Fibroblast of lung (primary cell): Measurements from ENCODE around the gene IRGM. TPM values are rescaled to one million over a fixed set of nuclear protein-coding genes. Genes with fewer than 3 reads are reported as not detected.

Source experiments
- DNase-seq, 2 donors: peaks; one replicate each; pipeline versions ENCODE4 v3.0.0 to v3.0.0-alpha.2; 2010; ENCODE audit warnings: low read depth in 2 of 2
- H2AFZ ChIP-seq: 2 replicates; pipeline ENCODE4 v1.5.1; 2012; ENCODE audit warnings: low read length, control low read depth, inconsistent platforms
- H3K27ac ChIP-seq: 2 replicates; pipeline ENCODE4 v1.5.1; 2011; ENCODE audit warnings: low read length, control low read depth; ENCODE audit not compliant: insufficient read depth
- H3K27me3 ChIP-seq: 2 replicates; pipeline ENCODE4 v1.5.1; 2011; ENCODE audit warnings: mild to moderate bottlenecking, low read length; ENCODE audit not compliant: control insufficient read depth, insufficient read depth
- H3K36me3 ChIP-seq: 2 replicates; pipeline ENCODE4 v1.5.1; 2011; ENCODE audit warnings: low read length; ENCODE audit not compliant: control insufficient read depth, insufficient read depth
- H3K4me1 ChIP-seq: 2 replicates; pipeline ENCODE4 v1.5.1; 2011; ENCODE audit warnings: low read length; ENCODE audit not compliant: control insufficient read depth, insufficient read depth; ENCODE audit errors: extremely low read depth
- H3K4me2 ChIP-seq: 2 replicates; pipeline ENCODE4 v1.5.1; 2011; ENCODE audit warnings: low read length, control low read depth; ENCODE audit not compliant: insufficient read depth; ENCODE audit errors: extremely low read depth
- H3K4me3 ChIP-seq, 4 experiments: fragments of 200-600 bp in 1 of 4; sonication (generic) in 1 of 4; replicated peaks in 1 of 4; 2 replicates each; pipeline ENCODE4 v1.5.1; 2011 to 2016; ENCODE audit warnings: low read length in 4 of 4, low read depth in 3 of 4, mild to moderate bottlenecking in 3 of 4, control low read depth in 2 of 4, inconsistent platforms in 1 of 4, mixed read lengths in 1 of 4; ENCODE audit not compliant: insufficient read depth in 1 of 4; ENCODE audit errors: control extremely low read depth in 1 of 4
- H3K79me2 ChIP-seq: 2 replicates; pipeline ENCODE4 v1.5.1; 2012; ENCODE audit warnings: mild to moderate bottlenecking, low read length, inconsistent platforms; ENCODE audit not compliant: control insufficient read depth, insufficient read depth
- H3K9ac ChIP-seq: 2 replicates; pipeline ENCODE4 v1.5.1; 2011; ENCODE audit warnings: mild to moderate bottlenecking, low read length, control low read depth; ENCODE audit not compliant: insufficient read depth
- H3K9me3 ChIP-seq: 2 replicates; pipeline ENCODE4 v1.5.1; 2012; ENCODE audit warnings: low read depth, low read length; ENCODE audit not compliant: control insufficient read depth, insufficient read depth
- H4K20me1 ChIP-seq: 2 replicates; pipeline ENCODE4 v1.5.1; 2011; ENCODE audit warnings: low read length; ENCODE audit not compliant: control insufficient read depth, insufficient read depth; ENCODE audit errors: extremely low read depth
- EZH2 ChIP-seq: IDR thresholded peaks from 2 replicates; pipeline ENCODE4 v1.5.1; 2012; ENCODE audit warnings: low read length, control low read depth, mild to moderate bottlenecking; ENCODE audit errors: missing control alignments
- polyA plus RNA-seq, 2 donors: library from polyadenylated mRNA; depleted of rRNA in 1 of 2; stranded (reverse) in 1 of 2; unstranded in 1 of 2; fragments of >200 nt; gene quantifications; 2 replicates each; pipeline ENCODE4 v1.2.1, GENCODE V29; 2011 to 2012; ENCODE audit warnings: missing spikeins in 1 of 2
- total RNA-seq: library from RNA; depleted of rRNA; stranded (reverse); fragments of >200 nt; gene quantifications from 2 replicates; pipeline ENCODE4 v1.2.1, GENCODE V29; 2014
- TF ChIP-seq, protein P1 (sequence below), 2 donors: IDR thresholded peaks in 1 of 2; conservative IDR thresholded peaks in 1 of 2; 1 replicate in 1 of 2; 2 replicates in 1 of 2; pipeline ENCODE4 v1.5.1; 2011 to 2012; ENCODE audit warnings: low read length in 2 of 2, control low read depth in 1 of 2, inconsistent platforms in 1 of 2, low read depth in 1 of 2, mild to moderate bottlenecking in 1 of 2

Gene IRGM
- total and polyA plus RNA-seq, 2 donors (not counting 1 experiment from before 2014, with no cell fraction given) = 0.17 TPM

DNA sequence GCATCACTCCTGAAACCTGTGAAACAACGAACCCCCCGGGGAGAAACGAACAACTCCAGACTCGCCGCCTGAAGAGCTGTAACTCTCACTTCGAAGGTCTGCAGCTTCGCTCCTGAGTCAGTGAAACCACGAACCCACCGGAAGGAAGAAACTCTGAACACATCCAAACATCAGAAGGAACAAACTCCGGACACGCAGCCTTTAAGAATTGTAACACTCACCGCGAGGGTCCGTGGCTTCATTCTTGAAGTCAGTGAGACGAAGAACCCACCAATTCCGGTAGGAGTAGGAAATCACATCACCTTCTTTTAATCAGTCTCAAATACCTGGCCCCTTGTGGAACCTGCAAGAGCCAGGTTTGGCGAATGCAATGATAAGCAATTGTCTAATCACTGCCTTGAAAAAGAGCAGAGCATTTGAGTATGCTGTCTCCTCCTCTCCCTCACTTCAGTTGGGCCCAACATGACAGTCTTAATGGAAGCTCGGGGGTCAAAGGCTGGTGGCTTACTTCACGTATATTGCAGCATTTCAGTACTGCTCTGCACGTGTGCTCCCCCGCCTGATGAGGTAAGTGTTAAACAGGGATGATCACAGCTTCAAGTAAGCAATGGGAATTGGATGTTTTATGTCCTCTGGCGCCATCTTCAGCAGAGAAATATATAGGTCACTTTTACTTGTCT, 473 bp downstream of the IRGM start:
- Histone ChIP-seq H3K9ac (no peak overlapping the region), H3K36me3 (no peaks in the 10 kb centered on the region), H3K79me2 (no peaks in the 10 kb centered on the region), H3K4me2 (no peak overlapping the region), H3K27me3 (no peaks in the 10 kb centered on the region), H3K4me1 (no peaks in the 10 kb centered on the region), H3K9me3 (no peaks in the 10 kb centered on the region), H3K27ac (no peak overlapping the region), H3K4me3 (no peak overlapping the region), H2AFZ (no peak overlapping the region), H4K20me1 (no peaks in the 10 kb centered on the region)
- peak; percentile 86 to 94 for DNase-seq
- TF ChIP-seq EZH2 = no peak
- TF ChIP-seq, protein P1, sequence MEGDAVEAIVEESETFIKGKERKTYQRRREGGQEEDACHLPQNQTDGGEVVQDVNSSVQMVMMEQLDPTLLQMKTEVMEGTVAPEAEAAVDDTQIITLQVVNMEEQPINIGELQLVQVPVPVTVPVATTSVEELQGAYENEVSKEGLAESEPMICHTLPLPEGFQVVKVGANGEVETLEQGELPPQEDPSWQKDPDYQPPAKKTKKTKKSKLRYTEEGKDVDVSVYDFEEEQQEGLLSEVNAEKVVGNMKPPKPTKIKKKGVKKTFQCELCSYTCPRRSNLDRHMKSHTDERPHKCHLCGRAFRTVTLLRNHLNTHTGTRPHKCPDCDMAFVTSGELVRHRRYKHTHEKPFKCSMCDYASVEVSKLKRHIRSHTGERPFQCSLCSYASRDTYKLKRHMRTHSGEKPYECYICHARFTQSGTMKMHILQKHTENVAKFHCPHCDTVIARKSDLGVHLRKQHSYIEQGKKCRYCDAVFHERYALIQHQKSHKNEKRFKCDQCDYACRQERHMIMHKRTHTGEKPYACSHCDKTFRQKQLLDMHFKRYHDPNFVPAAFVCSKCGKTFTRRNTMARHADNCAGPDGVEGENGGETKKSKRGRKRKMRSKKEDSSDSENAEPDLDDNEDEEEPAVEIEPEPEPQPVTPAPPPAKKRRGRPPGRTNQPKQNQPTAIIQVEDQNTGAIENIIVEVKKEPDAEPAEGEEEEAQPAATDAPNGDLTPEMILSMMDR (conservative IDR thresholded peaks at IDR 0.05 in 1 of 2, IDR thresholded peaks at IDR 0.05 in 1 of 2; ENCODE audit: low read depth in 1 of 2, low read length in 2 of 2) = peak; percentile 56 to 67

DNA sequence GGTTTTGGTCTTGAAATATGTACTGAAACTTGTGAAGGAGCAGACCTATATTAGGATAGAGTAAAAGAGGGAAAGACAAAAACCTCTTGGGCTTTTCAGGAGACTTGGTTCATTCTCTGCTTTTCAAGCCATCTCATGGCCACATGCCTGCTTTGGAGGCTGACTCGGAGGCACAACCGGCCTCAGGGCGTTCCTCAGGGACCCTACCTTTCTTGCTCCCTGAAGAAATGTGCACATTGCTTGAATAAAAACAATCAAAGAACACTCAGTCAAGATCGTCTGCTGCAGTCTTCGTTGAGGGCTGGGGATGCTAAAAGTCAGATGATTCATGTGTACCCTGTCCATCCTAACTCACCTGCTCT, 994 bp downstream of the IRGM start:
- Histone ChIP-seq H3K4me3 (no peak overlapping the region), H3K9ac (no peak overlapping the region), H3K36me3 (no peaks in the 10 kb centered on the region), H3K4me1 (no peaks in the 10 kb centered on the region), H3K27ac (no peak overlapping the region), H3K4me2 (no peak overlapping the region), H3K79me2 (no peaks in the 10 kb centered on the region), H2AFZ (no peak overlapping the region), H3K9me3 (no peaks in the 10 kb centered on the region), H3K27me3 (no peaks in the 10 kb centered on the region), H4K20me1 (no peaks in the 10 kb centered on the region)
- no peak for TF ChIP-seq EZH2
- TF ChIP-seq, protein P1 (conservative IDR thresholded peaks at IDR 0.05 in 1 of 2, IDR thresholded peaks at IDR 0.05 in 1 of 2; ENCODE audit: low read depth in 1 of 2, low read length in 2 of 2) = no peak
- DNase-seq = no peak

DNA sequence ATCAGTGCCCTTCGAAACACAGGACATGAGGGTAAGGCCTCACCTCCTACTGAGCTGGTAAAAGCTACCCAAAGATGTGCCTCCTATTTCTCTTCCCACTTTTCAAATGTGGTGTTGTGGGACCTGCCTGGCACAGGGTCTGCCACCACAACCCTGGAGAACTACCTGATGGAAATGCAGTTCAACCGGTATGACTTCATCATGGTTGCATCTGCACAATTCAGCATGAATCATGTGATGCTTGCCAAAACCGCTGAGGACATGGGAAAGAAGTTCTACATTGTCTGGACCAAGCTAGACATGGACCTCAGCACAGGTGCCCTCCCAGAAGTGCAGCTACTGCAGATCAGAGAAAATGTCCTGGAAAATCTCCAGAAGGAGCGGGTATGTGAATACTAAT, 1.9 kb downstream of the IRGM start:
- DNase-seq = peak in 1 of 2 donors; percentile 57
- H3K27ac ChIP-seq = no peak overlapping the region
- H3K4me3 ChIP-seq = no peak overlapping the region
- no peaks in the 10 kb centered on the region for H3K79me2 ChIP-seq
- no peaks in the 10 kb centered on the region for H3K36me3 ChIP-seq
- H3K9ac ChIP-seq = no peak overlapping the region
- no peak overlapping the region for H3K4me2 ChIP-seq
- no peaks in the 10 kb centered on the region for H3K9me3 ChIP-seq
- H2AFZ ChIP-seq = no peak overlapping the region
- no peaks in the 10 kb centered on the region for H3K4me1 ChIP-seq
- no peaks in the 10 kb centered on the region for H3K27me3 ChIP-seq
- H4K20me1 ChIP-seq = no peaks in the 10 kb centered on the region
- TF ChIP-seq, protein P1 (conservative IDR thresholded peaks at IDR 0.05 in 1 of 2, IDR thresholded peaks at IDR 0.05 in 1 of 2; ENCODE audit: low read depth in 1 of 2, low read length in 2 of 2) = no peak
- no peak for TF ChIP-seq EZH2
